HG03457 (cell line): ENCODE measurements around the gene L3MBTL1.

ENCODE experiments used
- ATAC-seq: cut with Tn5 transposase; IDR thresholded peaks from one replicate; pipeline ENCODE4 v1.9.1; 2021; ENCODE audit warnings: moderate number of reproducible peaks; ENCODE audit not compliant: unreplicated experiment

L3MBTL1 gene

DNA sequence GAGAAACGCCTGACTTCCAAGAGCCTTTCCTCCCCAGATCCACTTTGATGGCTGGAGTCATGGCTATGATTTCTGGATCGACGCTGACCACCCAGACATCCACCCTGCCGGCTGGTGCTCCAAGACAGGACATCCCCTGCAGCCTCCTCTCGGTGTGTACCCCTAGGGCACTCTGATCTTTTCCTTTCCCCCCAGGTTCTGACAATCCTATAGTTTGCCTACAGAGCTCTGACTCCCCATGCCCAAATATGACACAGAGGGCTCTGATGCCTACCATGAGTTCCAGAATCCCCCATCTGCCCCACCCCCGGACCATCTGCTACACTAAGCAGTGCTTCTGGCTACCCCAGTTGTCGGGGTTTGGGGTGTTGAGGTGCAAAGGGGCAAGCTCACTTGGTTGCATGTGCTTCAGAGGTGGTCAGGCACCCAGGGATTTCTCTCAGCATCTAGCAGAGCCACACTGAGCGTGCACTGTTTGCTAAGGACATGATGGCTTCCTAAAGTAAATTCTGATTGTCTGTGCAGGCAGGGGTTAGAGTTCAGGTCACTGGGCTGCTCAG lies 27.4 kb downstream of the L3MBTL1 start:
- no peak for ATAC-seq

GRCh38 chr20:43535370-43536004 lies 28.0 kb downstream of the L3MBTL1 start:
- no peak for ATAC-seq

- no peak for ATAC-seq
These were observed 28.7 kb downstream of the L3MBTL1 start for GRCh38 chr20:43536041-43536816.

DNA sequence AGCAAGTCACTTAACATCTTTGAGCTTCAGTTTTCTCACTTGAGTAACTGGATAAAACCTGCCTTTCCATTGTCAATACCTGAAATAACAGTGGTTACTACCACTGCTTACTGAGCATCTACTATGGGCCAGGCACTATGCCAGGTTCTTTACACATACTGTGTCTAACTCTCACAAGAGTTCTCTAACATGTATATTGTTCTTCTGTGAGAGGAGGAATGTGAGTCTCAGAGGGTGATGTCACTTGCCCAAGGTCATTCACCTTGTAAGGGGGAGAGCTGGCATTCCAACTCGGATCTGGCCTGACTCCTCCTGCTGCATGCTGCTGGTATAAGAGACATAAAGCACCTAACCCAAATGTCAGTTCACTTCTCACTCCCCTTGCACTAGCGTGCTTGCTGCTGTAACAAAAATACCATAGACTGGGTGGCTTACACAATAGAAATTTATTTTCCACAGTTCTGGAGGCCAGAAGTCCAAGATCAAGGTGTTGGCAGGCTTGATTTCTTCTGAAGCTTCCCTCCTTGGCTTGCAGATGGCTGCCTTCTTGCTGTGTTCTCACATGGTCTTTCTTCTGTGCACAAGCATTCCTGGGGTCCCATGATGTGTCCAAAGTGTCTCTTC lies 29.4 kb downstream of the L3MBTL1 start:
- no peak for ATAC-seq

GRCh38 chr20:43537921-43538877 lies 30.7 kb downstream of the L3MBTL1 start:
- ATAC-seq, result no peak

DNA sequence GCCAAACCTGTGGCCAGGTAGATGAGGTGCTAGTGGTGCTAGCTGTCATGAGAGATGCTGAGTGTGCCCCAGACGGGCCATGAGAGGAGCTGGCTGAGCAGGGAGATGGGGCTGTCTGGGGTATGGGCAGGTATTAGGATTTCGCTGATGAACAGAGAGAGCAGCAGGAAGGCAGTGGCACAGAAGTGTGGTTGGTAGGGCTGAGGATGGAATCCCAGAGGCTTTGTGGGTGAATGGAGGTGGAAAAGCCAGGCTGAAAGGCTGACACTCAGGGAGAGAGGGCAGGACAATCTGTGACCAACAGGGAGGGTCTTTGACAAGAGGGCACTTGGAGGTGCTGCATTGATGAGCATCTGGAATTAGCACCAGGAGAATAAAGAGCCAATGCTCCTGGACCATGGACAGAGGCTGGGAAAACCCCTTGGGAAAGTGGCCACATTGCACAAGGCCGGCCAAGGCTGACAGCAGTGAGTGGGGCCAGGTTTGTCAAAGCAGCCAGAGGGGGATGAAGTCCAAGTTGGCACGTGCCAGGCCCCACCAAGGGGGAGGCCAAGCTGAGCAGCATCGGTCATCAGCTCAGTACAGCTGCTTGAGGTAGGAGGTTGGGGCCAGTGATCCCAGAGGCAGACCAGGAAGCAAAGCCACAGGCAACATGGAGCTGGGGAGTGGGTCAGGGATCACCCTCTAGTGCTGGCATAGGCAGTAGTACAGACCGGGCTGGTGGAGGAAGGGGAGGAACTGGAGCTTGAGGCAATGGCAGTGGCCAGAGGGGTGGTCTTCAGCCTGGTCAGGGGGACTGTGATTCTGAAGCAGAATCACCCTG lies 31.6 kb downstream of the L3MBTL1 start:
- ATAC-seq, result no peak

DNA sequence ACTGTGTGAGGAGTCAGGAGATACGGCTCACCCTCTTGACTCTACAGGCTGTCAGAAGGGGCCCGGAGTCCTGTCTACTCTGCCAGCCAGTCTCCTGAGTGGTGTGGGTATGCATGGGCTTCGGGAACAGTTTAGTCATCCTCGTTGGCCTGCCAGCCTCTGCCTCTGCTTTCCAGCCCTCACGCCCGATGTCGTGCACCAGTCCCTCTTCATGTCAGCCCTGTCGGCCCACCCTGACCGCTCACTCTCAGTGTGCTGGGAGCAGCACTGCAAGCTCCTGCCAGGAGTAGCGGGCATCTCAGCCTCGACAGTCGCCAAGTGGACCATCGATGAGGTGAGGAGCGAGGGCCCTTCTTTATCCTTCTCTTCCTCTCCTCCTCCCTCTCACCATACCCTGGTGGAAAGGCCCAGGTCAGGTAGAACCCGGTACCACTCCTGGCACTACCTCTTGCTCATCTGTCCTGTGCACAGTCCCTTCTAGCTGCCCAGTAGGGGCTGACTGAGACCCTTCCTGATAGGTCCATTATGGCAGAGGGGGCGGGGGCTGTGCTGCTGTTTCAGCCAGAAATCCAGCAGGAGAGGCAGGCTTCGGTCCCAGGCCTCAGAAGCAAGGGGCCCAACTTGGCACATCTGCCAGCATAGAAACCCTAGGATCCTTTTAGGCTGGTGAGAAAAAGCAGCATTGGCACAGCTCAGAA lies 32.6 kb downstream of the L3MBTL1 start:
- no peak for ATAC-seq

- ATAC-seq, result no peak
These were observed 33.2 kb downstream of the L3MBTL1 start for GRCh38 chr20:43540673-43541060.

GRCh38 chr20:43541214-43541613 lies 33.7 kb downstream of the L3MBTL1 start:
- no peak for ATAC-seq

GRCh38 chr20:43542161-43542560 lies 34.7 kb downstream of the L3MBTL1 start:
- no peak for ATAC-seq

DNA sequence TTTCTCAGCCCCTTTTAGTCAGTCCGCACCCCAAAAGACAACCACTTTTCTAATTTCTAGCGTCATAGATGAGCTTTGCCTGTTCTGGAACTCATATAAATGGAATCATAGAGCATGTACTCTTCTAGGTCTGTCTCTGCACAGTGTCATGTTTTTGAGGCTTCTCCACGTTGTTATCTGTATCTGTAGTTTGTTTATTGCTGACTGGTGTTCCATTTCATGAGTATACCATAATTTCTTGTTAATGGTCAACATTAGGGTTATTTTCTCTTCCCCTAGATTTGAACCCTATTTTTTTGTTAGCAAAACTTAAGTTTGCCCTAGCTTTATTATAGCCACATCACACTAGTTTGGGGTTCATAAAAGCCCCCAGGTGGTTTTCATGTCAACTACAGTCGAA lies 35.2 kb downstream of the L3MBTL1 start:
- no peak for ATAC-seq

DNA sequence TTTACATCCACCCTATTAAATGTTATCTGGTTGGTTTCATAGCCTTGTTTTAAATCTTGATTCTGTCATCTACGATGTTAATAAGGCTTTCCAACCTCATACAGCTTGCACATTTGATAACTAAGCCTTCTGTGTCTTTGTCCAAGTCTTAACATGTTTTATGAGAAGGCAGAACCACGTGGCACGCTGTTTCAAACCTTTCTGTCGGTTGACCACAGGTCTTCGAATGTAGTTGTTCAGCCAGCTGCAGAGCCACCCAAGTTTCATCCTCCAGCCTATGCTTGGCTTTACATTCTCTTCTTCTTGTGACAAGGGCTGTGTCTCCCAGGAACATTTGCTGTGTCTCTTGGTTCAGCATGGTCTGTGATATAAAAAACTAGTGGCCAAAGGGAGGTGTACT lies 35.6 kb downstream of the L3MBTL1 start:
- ATAC-seq, result no peak

DNA sequence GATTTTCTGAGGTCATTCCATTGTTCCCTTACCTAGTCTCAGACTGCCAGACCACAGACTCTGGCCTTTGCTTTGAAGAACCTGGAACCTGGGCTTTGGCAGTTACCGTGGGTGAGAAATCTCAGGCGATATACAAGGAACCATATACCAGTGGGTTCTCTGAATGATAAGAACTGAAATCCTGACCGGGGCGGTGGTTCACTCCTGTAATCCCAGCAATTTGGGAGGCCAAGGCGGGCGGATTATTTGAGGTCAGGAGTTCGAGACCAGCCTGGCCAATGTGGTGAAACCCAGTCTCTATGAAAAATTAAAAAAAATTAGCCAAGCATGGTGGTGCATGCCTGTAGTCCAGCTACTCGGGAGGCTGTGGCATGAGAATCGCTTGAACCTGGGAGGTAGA lies 37.0 kb downstream of the L3MBTL1 start:
- no peak for ATAC-seq

- no peak for ATAC-seq
These were observed 38.5 kb downstream of the L3MBTL1 start for GRCh38 chr20:43545837-43546578.

DNA sequence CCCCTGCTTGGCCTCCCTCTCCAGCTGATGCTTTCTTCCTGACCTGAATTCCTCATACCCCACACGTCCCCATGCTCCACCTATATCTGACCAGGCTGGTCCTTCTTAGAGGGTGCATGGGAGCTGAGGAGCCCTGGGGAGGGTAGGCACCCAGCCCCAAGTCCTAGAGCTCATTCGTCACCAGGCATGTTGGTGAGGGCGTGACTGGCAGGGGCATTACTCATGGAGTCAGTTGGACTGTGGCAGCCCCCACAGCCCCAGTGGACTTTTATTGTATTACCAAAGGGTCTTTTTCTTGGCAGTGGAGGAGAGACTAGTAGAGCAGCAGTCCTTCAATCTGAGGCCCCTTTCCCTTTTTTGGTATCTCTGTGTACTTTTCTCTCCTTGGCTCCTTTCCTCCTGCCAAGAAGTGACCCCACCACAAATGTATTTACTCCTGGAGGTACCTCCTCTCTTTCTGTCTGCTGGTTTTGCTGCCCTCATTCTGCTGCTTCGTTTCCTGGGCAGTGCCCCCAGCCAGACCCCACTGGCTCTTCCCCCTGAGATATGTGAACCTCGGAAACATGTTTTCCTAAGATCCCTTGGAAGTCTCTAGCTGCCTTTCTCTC lies 40.9 kb downstream of the L3MBTL1 start:
- ATAC-seq, result no peak

GRCh38 chr20:43549416-43550065 lies 42.0 kb downstream of the L3MBTL1 start:
- ATAC-seq, result no peak

DNA sequence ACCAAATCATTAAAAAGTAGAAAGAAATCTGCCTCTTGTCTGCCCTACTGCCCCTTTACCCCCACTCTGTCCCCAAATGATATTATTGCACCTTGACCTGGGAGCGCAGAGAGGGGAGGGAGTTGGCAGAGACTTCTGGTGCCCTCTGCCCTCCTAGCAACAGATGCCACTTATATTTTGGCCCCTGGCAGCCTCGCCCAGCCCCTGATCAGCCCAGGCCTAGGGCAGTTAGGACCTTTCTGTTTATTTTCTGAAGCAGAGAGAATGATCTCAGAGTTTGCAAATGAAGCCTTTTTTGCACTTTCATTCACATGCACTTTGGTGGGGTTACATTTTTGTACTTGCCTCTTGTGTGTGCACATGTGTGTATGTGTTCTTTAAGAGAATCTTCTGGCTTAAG lies 43.0 kb downstream of the L3MBTL1 start:
- ATAC-seq, result no peak

DNA sequence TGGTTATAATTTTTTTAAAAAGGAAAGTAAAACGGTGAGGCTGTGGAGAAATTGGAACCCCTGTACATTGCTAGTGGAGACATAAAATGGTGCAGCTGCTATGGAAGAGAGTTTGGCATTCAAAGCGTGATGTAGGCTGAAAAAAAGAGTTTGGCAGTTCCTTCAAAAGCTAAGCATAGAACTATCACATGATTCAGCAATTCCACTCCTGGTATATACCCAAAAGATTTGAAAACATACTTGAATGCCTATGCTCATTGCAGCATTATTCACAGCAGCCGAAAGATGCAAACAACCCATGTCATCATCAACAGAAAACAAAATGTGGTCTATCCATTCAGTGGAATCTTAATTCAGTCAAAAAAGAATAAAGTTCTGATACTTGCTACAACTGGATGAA lies 46.9 kb downstream of the L3MBTL1 start:
- ATAC-seq, result no peak
